ENCODE data around the gene TAMALIN. TPM values are rescaled to one million over a fixed set of nuclear protein-coding genes. Genes with fewer than 3 reads are reported as not detected.

The TAMALIN gene
- total RNA-seq, 1 donor from 2014 or later, result 31.3 TPM

- H3K4me1 Mint-ChIP-seq (ENCODE audit: low read depth, unreplicated experiment), result peaks cover 4% of the 10 kb centered on the region
- peak overlapping the region; percentile 86 for H3K4me3 Mint-ChIP-seq (ENCODE audit: unreplicated experiment)
- H3K27me3 Mint-ChIP-seq (ENCODE audit: unreplicated experiment), result peaks cover 8% of the 10 kb centered on the region
- no peak overlapping the region for H3K27ac Mint-ChIP-seq (ENCODE audit: unreplicated experiment)
- H3K36me3 Mint-ChIP-seq (ENCODE audit: unreplicated experiment), result peaks cover 4% of the 10 kb centered on the region
- DNase-seq, result no peak
- no peak for TF ChIP-seq CTCF (IDR thresholded peaks at IDR 0.05; ENCODE audit: partially characterized antibody, unreplicated experiment)
- peaks cover 2% of the 10 kb centered on the region for H3K9me3 Mint-ChIP-seq (ENCODE audit: unreplicated experiment)
Measured at GRCh38 chr12:52038447-52038846, 31.7 kb downstream of the TAMALIN start.

GRCh38 chr12:52041035-52041434 lies 34.3 kb downstream of the TAMALIN start:
- no peak for DNase-seq
- H3K4me1 Mint-ChIP-seq (ENCODE audit: low read depth, unreplicated experiment), result peaks cover 3% of the 10 kb centered on the region
- no peak overlapping the region for H3K27ac Mint-ChIP-seq (ENCODE audit: unreplicated experiment)
- H3K9me3 Mint-ChIP-seq (ENCODE audit: unreplicated experiment), result peaks cover 3% of the 10 kb centered on the region
- no peak overlapping the region for H3K4me3 Mint-ChIP-seq (ENCODE audit: unreplicated experiment)
- peaks cover 9% of the 10 kb centered on the region for H3K27me3 Mint-ChIP-seq (ENCODE audit: unreplicated experiment)
- peaks cover 4% of the 10 kb centered on the region for H3K36me3 Mint-ChIP-seq (ENCODE audit: unreplicated experiment)
- TF ChIP-seq CTCF (IDR thresholded peaks at IDR 0.05; ENCODE audit: partially characterized antibody, unreplicated experiment), result no peak

- peaks cover 4% of the 10 kb centered on the region for H3K36me3 Mint-ChIP-seq (ENCODE audit: unreplicated experiment)
- no peak overlapping the region for H3K4me3 Mint-ChIP-seq (ENCODE audit: unreplicated experiment)
- no peak for DNase-seq
- peaks cover 1% of the 10 kb centered on the region for H3K9me3 Mint-ChIP-seq (ENCODE audit: unreplicated experiment)
- H3K27ac Mint-ChIP-seq (ENCODE audit: unreplicated experiment), result no peak overlapping the region
- peaks cover 3% of the 10 kb centered on the region for H3K4me1 Mint-ChIP-seq (ENCODE audit: low read depth, unreplicated experiment)
- peaks cover 9% of the 10 kb centered on the region for H3K27me3 Mint-ChIP-seq (ENCODE audit: unreplicated experiment)
- no peak for TF ChIP-seq CTCF (IDR thresholded peaks at IDR 0.05; ENCODE audit: partially characterized antibody, unreplicated experiment)
Measured at GRCh38 chr12:52041695-52042123, 35.0 kb downstream of the TAMALIN start.

DNA sequence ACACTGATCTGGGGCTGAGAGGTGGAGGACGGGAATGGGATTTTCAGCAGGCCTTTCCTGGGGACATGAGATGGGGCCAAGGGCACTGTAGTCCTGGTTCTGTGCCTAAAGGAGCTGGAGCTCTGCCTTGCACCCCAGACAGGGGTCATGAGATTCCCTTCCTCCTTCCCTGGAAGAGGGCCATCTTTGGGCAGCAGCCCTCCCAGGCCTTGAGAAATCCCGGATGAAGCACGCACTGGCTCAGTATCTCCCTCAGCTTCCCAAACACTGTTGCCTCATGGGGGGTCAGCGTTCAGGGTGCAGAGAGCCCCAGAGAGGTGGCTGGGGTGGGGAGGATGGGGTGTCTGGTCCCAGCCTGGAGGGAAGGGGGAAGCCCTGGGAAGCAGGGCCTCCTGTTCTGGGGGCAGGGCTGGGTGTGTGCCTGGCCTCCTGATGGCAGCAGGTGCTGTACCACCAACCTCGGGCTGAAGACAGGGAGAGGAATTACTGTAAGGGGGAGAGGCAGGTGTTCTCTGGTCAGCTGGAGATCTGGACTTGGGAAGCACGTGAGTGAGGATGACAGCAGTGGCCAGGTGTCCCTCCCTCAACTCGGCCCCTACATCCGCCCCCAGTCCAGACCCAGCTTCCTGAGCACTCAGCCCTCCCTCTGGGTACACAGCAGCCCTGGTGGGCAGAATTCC lies 36.1 kb downstream of the TAMALIN start:
- no peak overlapping the region for H3K27ac Mint-ChIP-seq (ENCODE audit: unreplicated experiment)
- H3K4me3 Mint-ChIP-seq (ENCODE audit: unreplicated experiment), result no peak overlapping the region
- no peak for TF ChIP-seq CTCF (IDR thresholded peaks at IDR 0.05; ENCODE audit: partially characterized antibody, unreplicated experiment)
- peaks cover 3% of the 10 kb centered on the region for H3K4me1 Mint-ChIP-seq (ENCODE audit: low read depth, unreplicated experiment)
- DNase-seq, result no peak
- peaks cover 1% of the 10 kb centered on the region for H3K9me3 Mint-ChIP-seq (ENCODE audit: unreplicated experiment)
- H3K36me3 Mint-ChIP-seq (ENCODE audit: unreplicated experiment), result peaks cover 4% of the 10 kb centered on the region
- peaks cover 13% of the 10 kb centered on the region for H3K27me3 Mint-ChIP-seq (ENCODE audit: unreplicated experiment)

DNA sequence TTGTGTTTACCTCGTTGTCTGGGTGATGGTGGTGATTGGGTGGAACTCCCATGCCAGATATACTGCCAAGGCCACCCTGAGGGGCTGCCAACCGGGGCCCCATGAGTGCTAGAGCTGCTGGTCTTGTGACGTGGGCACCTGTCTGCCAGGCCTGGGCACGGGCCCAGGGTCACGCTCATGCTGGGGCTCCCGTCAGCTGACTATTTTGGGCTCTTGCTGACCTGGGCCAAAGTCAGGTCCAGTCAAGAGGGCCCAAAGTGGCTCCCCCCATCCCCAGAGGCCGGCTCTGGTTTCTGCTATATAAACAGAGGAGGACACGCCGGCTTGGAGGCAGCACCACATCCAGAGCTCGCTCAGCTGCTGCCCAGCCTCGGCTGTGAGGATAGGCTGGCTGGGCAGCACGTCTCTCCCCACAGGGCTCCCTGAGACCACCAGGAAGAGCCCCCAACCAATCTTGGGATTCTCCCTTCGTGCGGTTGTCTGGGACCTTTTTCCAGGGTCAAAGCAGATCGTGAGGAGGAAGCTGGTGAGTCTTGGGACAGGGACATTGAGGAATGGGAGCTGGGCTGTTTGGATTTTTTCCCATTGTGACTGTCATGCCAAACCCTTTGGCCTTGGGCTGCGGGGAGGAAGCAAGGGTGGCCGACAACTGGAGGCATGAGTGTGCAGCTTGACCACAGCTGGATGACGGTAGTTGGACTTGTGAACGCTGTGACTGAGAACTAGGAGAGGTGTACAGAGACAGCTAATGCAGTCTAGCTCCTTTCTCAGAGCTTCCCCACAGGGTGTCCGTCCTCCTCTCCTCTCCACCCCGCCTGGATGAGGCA lies 36.9 kb downstream of the TAMALIN start:
- Mint-ChIP-seq H3K36me3 (ENCODE audit: unreplicated experiment) (peaks cover 4% of the 10 kb centered on the region), H3K9me3 (ENCODE audit: unreplicated experiment) (peaks cover 1% of the 10 kb centered on the region), H3K4me3 (ENCODE audit: unreplicated experiment) (no peak overlapping the region), H3K4me1 (ENCODE audit: low read depth, unreplicated experiment) (peaks cover 3% of the 10 kb centered on the region), H3K27ac (ENCODE audit: unreplicated experiment) (no peak overlapping the region), H3K27me3 (ENCODE audit: unreplicated experiment) (peaks cover 13% of the 10 kb centered on the region)
- TF ChIP-seq CTCF (IDR thresholded peaks at IDR 0.05; ENCODE audit: partially characterized antibody, unreplicated experiment), result no peak
- DNase-seq, result no peak

Data from glutamatergic neuron (in vitro differentiated cells).